HepG2 (cell line): ENCODE data around the gene RNF150. TPM values are rescaled to one million over a fixed set of nuclear protein-coding genes. Genes with fewer than 3 reads are reported as not detected.
A peak's percentile ranks its signal among the peaks of the same experiment; 100 is the strongest.

Source experiments
- ATAC-seq: fragments of 200-7000 bp; cut with Tn5 transposase; 3 replicates; pipeline ENCODE4 v1.9.1; 2020; ENCODE audit warnings: mild to moderate bottlenecking, moderate library complexity
- BruUV-seq: library from RNA; stranded (reverse); fragments of 400-500 nt; replicated peaks from 2 replicates; lab custom pipeline; 2021; lab: Mats Ljungman, UMichigan
- CTCF ChIA-PET: fragments of 300-600 bp; formaldehyde crosslinking; extraction: SDS; loops from one replicate; lab custom pipeline; 2021; ENCODE audit warnings: low total read pairs, inconsistent platforms, low intra/inter-chr PET ratio; lab: Yijun Ruan, JAX
- POLR2A ChIA-PET: fragments of 350-600 bp; sonication (Branson Sonifier 250); formaldehyde crosslinking; loops from one replicate; lab custom pipeline; 2020; ENCODE audit warnings: antibody characterized with exemption, inconsistent platforms; lab: Yijun Ruan, JAX
- DNase-seq: peaks from one replicate; pipeline ENCODE4 v3.0.0-alpha.2; 2015; ENCODE audit warnings: low spot score
- FAIRE-seq: peaks from 3 replicates; lab custom pipeline; 2011; peaks lifted over from hg19 to GRCh38; lab: Jason Lieb, UNC
- H2AFZ ChIP-seq: one replicate; pipeline ENCODE4 v1.6.1; 2011; ENCODE audit warnings: low read length, inconsistent platforms
- H3K27ac ChIP-seq: fragments of 300-600 bp; 3 replicates; pipeline ENCODE4 v1.8.0; 2011; ENCODE audit warnings: mixed run types, mild to moderate bottlenecking, mixed read lengths, low read length, inconsistent platforms; ENCODE audit not compliant: insufficient read depth; ENCODE audit errors: extremely low read length
- H3K27me3 ChIP-seq, 2 experiments: fragments of 200-600 bp in 1 of 2; 2 replicates in 1 of 2; 3 replicates in 1 of 2; pipeline versions ENCODE4 v1.6.0 to v1.8.0; 2011; ENCODE audit warnings: low read length in 2 of 2, mild to moderate bottlenecking in 2 of 2, moderate library complexity in 2 of 2, inconsistent platforms in 1 of 2; ENCODE audit not compliant: insufficient read depth in 2 of 2, control insufficient read depth in 1 of 2
- H3K36me3 ChIP-seq, 2 experiments: fragments of 200-600 bp in 1 of 2; replicated peaks in 1 of 2; 2 replicates in 1 of 2; 3 replicates in 1 of 2; pipeline versions ENCODE4 v1.5.1 to v1.8.0; 2011; ENCODE audit warnings: low read length in 2 of 2, inconsistent platforms in 1 of 2; ENCODE audit not compliant: insufficient read depth in 2 of 2, control insufficient read depth in 1 of 2
- H3K4me1 ChIP-seq: 2 replicates; pipeline ENCODE4 v1.5.1; 2012; ENCODE audit warnings: low read length, inconsistent platforms; ENCODE audit not compliant: insufficient read depth
- H3K4me2 ChIP-seq: 2 replicates; pipeline ENCODE4 v1.6.0; 2011; ENCODE audit warnings: low read depth, low read length, inconsistent platforms
- H3K4me3 ChIP-seq, 3 experiments: fragments of 200-600 bp in 1 of 3; sonication (generic), shearing (Covaris generic) in 1 of 3; replicated peaks in 1 of 3; 2 replicates each; pipeline ENCODE4 v1.5.1; 2011 to 2016; ENCODE audit warnings: low read length in 3 of 3, inconsistent platforms in 2 of 3, low read depth in 2 of 3, mild to moderate bottlenecking in 2 of 3, control low read depth in 1 of 3, mixed read lengths in 1 of 3; ENCODE audit not compliant: insufficient read depth in 1 of 3
- H3K79me2 ChIP-seq: one replicate; pipeline ENCODE4 v1.6.1; 2011; ENCODE audit warnings: low read length, inconsistent platforms; ENCODE audit not compliant: insufficient read depth
- H3K9ac ChIP-seq: 2 replicates; pipeline ENCODE4 v1.6.0; 2011; ENCODE audit warnings: mild to moderate bottlenecking, low read depth, low read length, inconsistent platforms; ENCODE audit not compliant: insufficient read depth
- H3K9me3 ChIP-seq: 2 replicates; pipeline ENCODE4 v1.5.1; 2012; ENCODE audit warnings: mild to moderate bottlenecking, low read length
- H4K20me1 ChIP-seq: 2 replicates; pipeline ENCODE4 v1.6.0; 2011; ENCODE audit warnings: inconsistent platforms, mild to moderate bottlenecking, low read length, moderate library complexity; ENCODE audit not compliant: insufficient read depth
- AGO2 ChIP-seq: fragments of 200-400 bp; formaldehyde crosslinking; optimal IDR thresholded peaks from 2 replicates; pipeline ENCODE3; 2017; ENCODE audit warnings: mild to moderate bottlenecking, low read depth, low read length, moderate library complexity
- ATF7 ChIP-seq, 2 experiments: fragments of 450-650 bp in 1 of 2; sonication (generic) in 1 of 2; formaldehyde crosslinking in 1 of 2; IDR thresholded peaks; 2 replicates each; pipeline versions ENCODE4 v1.4.0 to v1.6.1; 2016 to 2020; ENCODE audit warnings: antibody characterized with exemption in 1 of 2, mild to moderate bottlenecking in 1 of 2, missing genetic modification reagents in 1 of 2
- CEBPZ ChIP-seq: IDR thresholded peaks from 2 replicates; pipeline ENCODE4 v1.6.1; 2012; ENCODE audit warnings: low read length, improper control_type of control experiment
- EZH2 ChIP-seq: conservative IDR thresholded peaks from 2 replicates; pipeline ENCODE4 v1.6.1; 2012; ENCODE audit warnings: mild to moderate bottlenecking, low read depth, low read length, moderate library complexity
- RXRB ChIP-seq: IDR thresholded peaks from 2 replicates; pipeline ENCODE4 v1.6.1; 2016; ENCODE audit warnings: borderline replicate concordance, missing genetic modification reagents, missing compliant biosample characterization
- YEATS2 ChIP-seq: sonication (generic); formaldehyde crosslinking; IDR thresholded peaks from 2 replicates; pipeline ENCODE4 v1.4.0; 2020; ENCODE audit warnings: missing genetic modification reagents, borderline replicate concordance
- WGBS: methylation state at CpG from one replicate; pipeline ENCODE4 v1.1.6; 2017; ENCODE audit warnings: low lambda C conversion rate; 5-methylcytosine and 5-hydroxymethylcytosine counted together
- in situ Hi-C: cut with HindIII; loops from 2 replicates; pipeline ENCODE4 v1.10.0; 2017; ENCODE audit warnings: low pct_unique_long_range_greater_than_20kb; ENCODE audit not compliant: extremely low pct_ligation_motif_present
- intact Hi-C: fragments of 100-400 bp; cut with micrococcal nuclease; formaldehyde crosslinking; loops from one replicate; pipeline ENCODE4 v1.10.0; 2022; ENCODE audit not compliant: unreplicated experiment
- polyA plus RNA-seq, 8 experiments: library from polyadenylated mRNA; depleted of rRNA in 3 of 8; stranded (reverse) in 7 of 8; unstranded in 1 of 8; fragments of >200 nt; fragmentation: Illumina TruSeq in 4 of 8; extraction: Trizol in 4 of 8; gene quantifications; 2 replicates each; pipeline versions ENCODE4 v1.2.1 to v1.2.3, GENCODE V29; 2011 to 2016; ENCODE audit warnings: low read depth in 4 of 8, missing spikeins in 1 of 8, mixed read lengths in 1 of 8; ENCODE audit not compliant: insufficient read depth in 1 of 8
- total RNA-seq, 5 experiments: library from RNA; depleted of rRNA; stranded (reverse); fragments of >200 nt; fragmentation: Illumina TruSeq; extraction: Trizol; gene quantifications; 2 replicates each; pipeline ENCODE4 v1.2.3, GENCODE V29; 2016; ENCODE audit warnings: low read depth in 1 of 5

Gene RNF150
- total and polyA plus RNA-seq, 2 of the 13 experiments (the other 11 are each of a cell fraction or from before 2014, with no cell fraction given): 0.02 to 0.03 TPM

GRCh38 chr4:140980426-140981200, 152.7 kb downstream of the RNF150 start (continued):
- no peak for TF ChIP-seq CEBPZ
- no peak for TF ChIP-seq YEATS2 (CRISPR knock-in tag)
- TF ChIP-seq RXRB (CRISPR knock-in tag): no peak
- no peak for TF ChIP-seq AGO2

GRCh38 chr4:140976768-140977167, 156.5 kb downstream of the RNF150 start:
- no TSS peak for BruUV-seq
- FAIRE-seq: no peak
- Histone ChIP-seq H3K27me3 (no peaks in the 10 kb centered on the region), H2AFZ (no peak overlapping the region), H3K79me2 (no peaks in the 10 kb centered on the region), H3K4me2 (no peak overlapping the region), H3K36me3 (no peaks in the 10 kb centered on the region), H3K4me3 (no peak overlapping the region), H3K9ac (no peak overlapping the region), H3K4me1 (no peaks in the 10 kb centered on the region)
- POLR2A ChIA-PET: no interaction called here
- TF ChIP-seq ATF7 (IDR thresholded peaks at IDR 0.05): peak; percentile 62
- no peak for TF ChIP-seq ATF7 (CRISPR knock-in tag; IDR thresholded peaks at IDR 0.05)
- no peak for TF ChIP-seq EZH2
- TF ChIP-seq, all 625 proteins: peak for 1
- CTCF ChIA-PET: no interaction called here
- in situ Hi-C loops: no loop called here
- H3K9me3 ChIP-seq: no peaks in the 10 kb centered on the region
- no peak for ATAC-seq
- no peak overlapping the region for H3K27ac ChIP-seq
- H4K20me1 ChIP-seq: no peaks in the 10 kb centered on the region
- WGBS: 0% methylated on average over 2 of the region's 2 CpGs
- DNase-seq: no peak
- intact Hi-C loops: no loop called here
